PC-9 (cell line): ENCODE data around the gene XYLB. TPM values are rescaled to one million over a fixed set of nuclear protein-coding genes. Genes with fewer than 3 reads are reported as not detected.

Experiments
- BruUV-seq: library from RNA; stranded (reverse); fragments of 400-500 nt; replicated peaks from 2 replicates; lab custom pipeline; 2021; lab: Mats Ljungman, UMichigan
- CTCF ChIA-PET: fragments of 300-600 bp; sonication (Branson Sonifier 250); formaldehyde crosslinking; loops from one replicate; lab custom pipeline; 2022; ENCODE audit warnings: antibody characterized with exemption; lab: Charles Lee
- POLR2A ChIA-PET: fragments of 300-600 bp; sonication (Branson Sonifier 250); formaldehyde crosslinking; loops from one replicate; lab custom pipeline; 2022; ENCODE audit warnings: antibody characterized with exemption; ENCODE audit not compliant: unreplicated experiment; lab: Charles Lee
- DNase-seq, 2 experiments: peaks; one replicate each; pipeline versions ENCODE4 v3.0.0 to v3.0.0-alpha.2; 2015 to 2022; ENCODE audit warnings: mixed read lengths in 1 of 2
- H2AFZ ChIP-seq: fragments of 200-600 bp; sonication (generic); 2 replicates; pipeline ENCODE4 v1.8.1; 2017; ENCODE audit warnings: antibody characterized with exemption
- H3F3A ChIP-seq: fragments of 200-600 bp; sonication (generic); 2 replicates; pipeline ENCODE4 v1.8.1; 2017; ENCODE audit warnings: antibody characterized with exemption, mild to moderate bottlenecking, low read depth; ENCODE audit not compliant: insufficient read depth
- H3K27ac ChIP-seq: fragments of 200-600 bp; sonication (generic); 2 replicates; pipeline ENCODE4 v1.6.1; 2016; ENCODE audit warnings: mixed run types
- H3K27me3 ChIP-seq: fragments of 200-600 bp; sonication (generic); 2 replicates; pipeline ENCODE4 v1.6.1; 2016; ENCODE audit warnings: low read depth, mixed run types; ENCODE audit not compliant: insufficient read depth
- H3K36me3 ChIP-seq: fragments of 200-600 bp; sonication (generic); 2 replicates; pipeline ENCODE4 v1.6.1; 2016; ENCODE audit warnings: low read depth, mixed run types
- H3K4me1 ChIP-seq: fragments of 200-600 bp; sonication (generic); replicated peaks from 2 replicates; pipeline ENCODE4 v1.6.1; 2016; ENCODE audit warnings: mixed run types; ENCODE audit not compliant: insufficient read depth
- H3K4me2 ChIP-seq: fragments of 200-600 bp; sonication (generic); 2 replicates; pipeline ENCODE4 v1.6.1; 2017; ENCODE audit warnings: mixed run types
- H3K4me3 ChIP-seq: fragments of 200-600 bp; sonication (generic); 2 replicates; pipeline ENCODE4 v1.6.1; 2016; ENCODE audit warnings: mixed run types
- H3K79me2 ChIP-seq: fragments of 200-600 bp; sonication (generic); 2 replicates; pipeline ENCODE4 v1.6.1; 2017; ENCODE audit warnings: low read depth, mixed run types
- H3K9me2 ChIP-seq: fragments of 200-600 bp; sonication (generic); 2 replicates; pipeline ENCODE4 v1.8.1; 2017; ENCODE audit warnings: mild to moderate bottlenecking; ENCODE audit not compliant: insufficient read depth
- H3K9me3 ChIP-seq: fragments of 200-600 bp; sonication (generic); 2 replicates; pipeline ENCODE4 v1.8.1; 2016; ENCODE audit warnings: low read depth; ENCODE audit not compliant: insufficient read depth
- H4K20me1 ChIP-seq: fragments of 200-600 bp; sonication (generic); 2 replicates; pipeline ENCODE4 v1.8.1; 2017; ENCODE audit not compliant: insufficient read depth
- CTCF ChIP-seq: fragments of 200-600 bp; sonication (generic); conservative IDR thresholded peaks from 2 replicates; pipeline ENCODE4 v1.6.1; 2017; ENCODE audit warnings: mixed run types, antibody characterized with exemption, mild to moderate bottlenecking, moderate library complexity
- EZH2 ChIP-seq: fragments of 200-600 bp; sonication (generic); IDR thresholded peaks from 2 replicates; pipeline ENCODE4 v1.8.0; 2017; ENCODE audit warnings: antibody characterized with exemption, low read depth
- intact Hi-C: fragments of 100-400 bp; cut with micrococcal nuclease; formaldehyde crosslinking; loops from one replicate; pipeline ENCODE4 v1.10.0; 2022; ENCODE audit not compliant: unreplicated experiment
- total RNA-seq: library from RNA; stranded (reverse); gene quantifications from 2 replicates; pipeline ENCODE4 v1.2.3, GENCODE V29; 2021

XYLB gene
- total RNA-seq, 1 experiment from 2014 or later: 2.4 TPM

DNA sequence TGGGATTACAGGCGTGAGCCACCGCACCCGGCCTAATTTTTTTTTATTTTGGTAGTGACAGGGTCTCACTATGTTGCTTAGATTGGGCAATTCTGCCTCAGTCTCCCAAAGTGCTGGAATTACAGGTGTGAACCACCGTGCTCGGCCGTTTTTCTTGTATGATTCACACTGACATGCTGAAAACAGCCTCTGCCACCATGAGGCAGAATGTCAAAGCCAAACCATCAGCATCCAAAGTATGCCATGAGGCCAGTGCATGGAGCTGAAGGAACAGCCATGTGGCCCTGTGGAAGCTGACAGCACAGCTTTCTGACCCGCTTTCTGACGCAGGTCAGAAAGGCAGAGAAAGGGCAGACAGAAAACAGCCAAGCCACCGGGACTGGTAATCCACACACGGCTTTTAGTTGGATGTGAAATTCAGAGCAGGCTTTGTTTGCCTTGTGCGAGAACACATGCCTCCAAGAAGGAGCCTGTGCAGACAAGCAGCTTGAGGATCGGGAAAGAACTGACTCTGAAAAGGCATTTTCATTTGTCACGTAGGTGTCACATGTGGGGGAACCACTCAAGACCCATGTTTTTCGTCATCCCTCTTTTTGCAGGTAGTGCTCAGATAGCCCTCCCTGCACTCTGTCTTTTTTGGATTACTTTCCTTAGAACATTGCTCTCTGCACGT lies 25.1 kb downstream of the XYLB start:
- intact Hi-C loops: no loop called here
- no peaks in the 10 kb centered on the region for H3K27me3 ChIP-seq
- ChIA-PET CTCF (no interaction called here), POLR2A (interaction anchor here (0.5 kb wide), 1 partner anchor 176 kb away, joined by 5 read pairs; no protein-coding TSS in a partner anchor)
- no peak for TF ChIP-seq CTCF
- TF ChIP-seq EZH2: no peak
- no peaks in the 10 kb centered on the region for H3K9me3 ChIP-seq
- H3F3A ChIP-seq: no peaks in the 10 kb centered on the region
- no peaks in the 10 kb centered on the region for H3K4me1 ChIP-seq
- no TSS peak for BruUV-seq
- no peak overlapping the region for H3K4me3 ChIP-seq
- DNase-seq: no peak
- H3K4me2 ChIP-seq: no peak overlapping the region
- no peak overlapping the region for H2AFZ ChIP-seq
- no peaks in the 10 kb centered on the region for H3K79me2 ChIP-seq
- no peaks in the 10 kb centered on the region for H4K20me1 ChIP-seq
- H3K9me2 ChIP-seq: no peaks in the 10 kb centered on the region
- no peaks in the 10 kb centered on the region for H3K36me3 ChIP-seq
- no peak overlapping the region for H3K27ac ChIP-seq

- Histone ChIP-seq H4K20me1 (no peaks in the 10 kb centered on the region), H3K27ac (no peak overlapping the region), H3K4me1 (no peaks in the 10 kb centered on the region), H3K9me3 (no peaks in the 10 kb centered on the region), H3K4me2 (no peak overlapping the region), H3K4me3 (no peak overlapping the region), H3K79me2 (no peaks in the 10 kb centered on the region), H3K36me3 (no peaks in the 10 kb centered on the region), H3F3A (no peaks in the 10 kb centered on the region), H3K27me3 (no peaks in the 10 kb centered on the region), H2AFZ (no peak overlapping the region), H3K9me2 (no peaks in the 10 kb centered on the region)
- CTCF ChIA-PET: no interaction called here
- POLR2A ChIA-PET: interaction anchor here (0.5 kb wide), 1 partner anchor 176 kb away, joined by 5 read pairs; no protein-coding TSS in a partner anchor
- BruUV-seq: no TSS peak
- intact Hi-C loops: no loop called here
- TF ChIP-seq CTCF (no peak), EZH2 (no peak)
- DNase-seq: no peak
Observed at GRCh38 chr3:38372214-38372601, 25.6 kb downstream of the XYLB start.

- H3K9me3 ChIP-seq: no peaks in the 10 kb centered on the region
- ChIA-PET POLR2A (no interaction called here), CTCF (no interaction called here)
- H3F3A ChIP-seq: no peaks in the 10 kb centered on the region
- no peaks in the 10 kb centered on the region for H3K4me1 ChIP-seq
- no peak overlapping the region for H3K4me3 ChIP-seq
- H3K27me3 ChIP-seq: no peaks in the 10 kb centered on the region
- no TSS peak for BruUV-seq
- intact Hi-C loops: no loop called here
- H3K79me2 ChIP-seq: no peaks in the 10 kb centered on the region
- H2AFZ ChIP-seq: no peak overlapping the region
- H4K20me1 ChIP-seq: no peaks in the 10 kb centered on the region
- H3K27ac ChIP-seq: no peak overlapping the region
- no peak overlapping the region for H3K4me2 ChIP-seq
- no peaks in the 10 kb centered on the region for H3K9me2 ChIP-seq
- no peak for TF ChIP-seq EZH2
- no peak for TF ChIP-seq CTCF
- no peaks in the 10 kb centered on the region for H3K36me3 ChIP-seq
- no peak for DNase-seq
Observed at GRCh38 chr3:38374221-38374620, 27.6 kb downstream of the XYLB start.
